ENCODE results near the gene GOLGA6A.
"Not testable (repeated sequence)": the region's sequence is repeated elsewhere in the genome, so short reads cannot be mapped to it uniquely, and the experiment has no call there.

GOLGA6A gene, protein sequence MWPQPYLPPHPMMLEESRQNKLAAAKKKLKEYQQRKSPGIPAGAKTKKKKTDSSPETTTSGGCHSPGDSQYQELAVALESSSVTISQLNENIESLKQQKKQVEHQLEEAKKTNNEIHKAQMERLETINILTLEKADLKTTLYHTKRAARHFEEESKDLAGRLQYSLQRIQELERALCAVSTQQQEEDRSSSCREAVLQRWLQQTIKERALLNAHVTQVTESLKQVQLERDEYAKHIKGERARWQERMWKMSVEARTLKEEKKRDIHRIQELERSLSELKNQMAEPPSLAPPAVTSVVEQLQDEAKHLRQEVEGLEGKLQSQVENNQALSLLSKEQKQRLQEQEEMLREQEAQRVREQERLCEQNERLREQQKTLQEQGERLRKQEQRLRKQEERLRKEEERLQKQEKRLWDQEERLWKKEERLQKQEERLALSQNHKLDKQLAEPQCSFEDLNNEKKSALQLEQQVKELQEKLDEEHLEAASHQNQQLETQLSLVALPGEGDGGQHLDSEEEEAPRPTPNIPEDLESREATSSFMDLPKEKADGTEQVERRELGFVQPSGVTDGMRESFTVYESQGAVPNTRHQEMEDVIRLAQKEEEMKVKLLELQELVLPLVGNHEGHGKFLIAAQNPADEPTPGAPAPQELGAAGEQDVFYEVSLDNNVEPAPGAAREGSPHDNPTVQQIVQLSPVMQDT
- 0 to 0.05 (median 0) reads per million in 18 experiments for total RNA-seq

DNA sequence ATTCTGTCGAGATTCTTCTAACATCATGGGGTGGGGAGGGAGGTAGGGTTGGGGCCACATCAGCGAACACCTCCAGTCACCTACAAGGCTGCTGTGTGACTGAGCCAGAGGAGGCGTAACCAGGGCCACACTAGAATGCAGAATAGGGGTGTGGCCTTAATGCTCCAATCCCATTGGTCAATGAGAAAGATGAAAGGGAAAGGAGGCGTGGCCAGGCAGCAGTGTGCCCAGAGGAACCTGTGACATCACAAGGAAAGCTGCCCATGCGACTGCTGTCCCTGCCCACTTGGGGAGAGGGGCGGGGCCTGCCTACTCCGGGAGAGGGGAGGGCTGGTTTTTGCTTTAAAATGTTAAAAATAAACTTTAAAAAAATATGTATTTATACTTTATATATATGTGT lies at the start of gene GOLGA6A:
Gene GOLGA6A, minus strand, starts transcription at position 101 of the 400 bp plus-strand sequence. Its CDS starts 41 bp downstream, at position 60.
- not testable (repeated sequence) for DNase-seq

DNA sequence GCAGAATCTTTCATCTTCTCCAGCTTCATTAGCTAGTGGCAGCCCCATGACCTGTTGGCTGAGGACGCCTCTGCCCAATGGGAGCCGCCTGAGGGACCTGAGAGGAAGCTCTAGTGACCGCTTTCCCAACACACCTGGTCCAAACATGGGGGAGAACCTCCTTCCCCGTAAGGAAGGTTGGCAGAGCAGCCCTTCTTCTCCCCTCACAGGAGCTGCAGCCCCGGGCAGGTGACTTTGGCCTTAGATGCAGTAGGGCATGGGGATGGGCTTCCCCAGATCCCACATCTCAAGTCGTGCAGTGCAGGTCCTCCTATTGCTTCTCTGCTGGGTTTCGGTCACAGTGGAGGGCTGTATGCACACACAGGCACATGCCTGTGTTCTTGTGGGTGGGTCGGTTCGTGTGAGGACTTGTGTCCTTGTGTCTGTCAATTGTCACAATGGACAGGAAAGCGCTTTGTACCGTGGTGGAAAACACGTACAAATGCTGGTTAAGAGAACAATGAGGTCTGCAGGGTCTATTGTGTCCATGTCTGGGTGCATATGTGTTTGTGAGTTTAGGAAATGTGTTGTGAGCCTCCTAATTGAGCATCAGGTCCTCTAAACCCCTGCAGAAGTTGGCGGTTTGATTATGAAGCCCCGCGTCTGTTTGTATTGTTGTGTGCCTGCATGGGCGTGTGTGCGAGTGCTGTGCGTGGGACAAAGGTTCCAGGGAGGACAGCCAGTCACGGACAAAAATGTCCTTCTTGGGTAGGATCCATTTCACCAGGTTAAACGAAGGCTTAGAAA lies 49.5 kb upstream of the GOLGA6A start:
- DNase-seq, result no peak

DNA sequence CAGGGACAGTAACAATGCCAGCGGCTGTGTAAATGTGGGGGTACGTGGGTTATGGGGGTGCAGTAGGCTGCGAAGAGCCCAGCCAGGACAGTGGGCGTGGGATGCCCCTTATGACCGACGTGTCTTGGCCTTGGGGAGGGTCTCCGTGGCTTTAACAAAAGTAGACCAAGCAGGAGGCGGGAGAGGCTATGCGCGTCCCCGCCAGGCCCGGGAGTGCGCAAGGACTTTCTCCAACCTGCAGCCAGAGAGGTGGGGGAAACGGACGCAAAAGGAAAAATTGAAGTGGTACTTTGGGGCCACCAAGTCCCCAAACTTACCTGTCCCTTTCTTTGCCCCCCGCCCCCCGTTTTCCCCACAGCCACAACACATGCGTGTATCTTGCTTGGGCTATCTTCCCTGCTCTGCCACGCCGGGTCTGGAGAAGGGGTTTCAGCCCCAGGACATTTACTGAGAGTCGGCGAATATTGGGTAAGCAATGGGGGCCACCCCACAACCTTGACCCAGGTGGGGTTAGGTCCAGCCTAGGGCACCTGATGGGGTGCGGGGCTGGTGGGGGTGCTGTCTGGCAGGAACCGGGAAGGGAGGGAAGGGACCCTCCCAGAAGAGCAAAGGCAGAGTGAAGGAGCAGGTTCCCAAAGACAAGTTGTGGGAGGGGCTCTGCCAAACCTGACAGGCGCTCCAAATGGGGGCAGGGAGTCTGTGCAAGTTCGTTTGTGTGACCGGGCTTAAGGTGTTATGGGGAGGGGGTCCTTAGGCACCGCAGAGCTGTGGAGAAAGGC lies 48.7 kb upstream of the GOLGA6A start:
- DNase-seq, result no peak

DNA sequence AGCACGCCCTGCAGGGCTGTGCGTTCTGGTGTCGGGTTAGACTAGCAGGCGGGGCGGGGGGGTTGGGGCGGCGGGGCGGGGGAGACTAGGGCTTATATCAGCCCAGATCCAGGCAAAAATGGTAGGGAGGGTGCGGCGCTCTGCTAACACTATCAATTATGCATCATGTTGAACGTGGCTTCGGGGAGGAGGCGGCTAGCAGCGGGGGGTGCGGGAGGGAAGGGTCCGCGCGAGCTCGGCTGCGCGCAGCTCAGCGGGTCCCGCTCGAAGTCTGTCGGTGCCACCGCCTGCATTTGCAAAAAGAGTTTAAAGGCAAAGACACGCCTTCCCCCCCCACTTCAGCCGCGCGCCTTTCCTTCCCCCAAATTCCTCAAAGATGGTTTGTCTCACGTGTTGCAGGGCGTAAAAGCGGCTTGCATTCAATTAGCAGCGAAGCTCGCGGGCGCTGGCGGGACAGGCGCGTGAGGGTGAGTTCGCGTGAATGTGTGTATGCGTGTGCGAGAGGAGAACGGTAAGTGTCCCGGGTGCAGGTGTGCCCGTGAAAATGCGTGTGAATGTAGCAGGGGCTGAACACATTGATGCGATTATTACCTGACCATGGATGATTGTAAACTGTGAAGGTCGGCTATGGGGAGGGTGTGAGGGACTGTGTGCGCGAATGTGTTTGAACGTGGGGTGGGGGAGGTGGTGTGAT lies 48.0 kb upstream of the GOLGA6A start, which contains the start of gene ISLR2:
Gene ISLR2, plus strand, starts transcription at position 432 of the 694 bp plus-strand sequence. CDS start 2,169 bp downstream, outside the sequence.
- DNase-seq, result no peak

DNA sequence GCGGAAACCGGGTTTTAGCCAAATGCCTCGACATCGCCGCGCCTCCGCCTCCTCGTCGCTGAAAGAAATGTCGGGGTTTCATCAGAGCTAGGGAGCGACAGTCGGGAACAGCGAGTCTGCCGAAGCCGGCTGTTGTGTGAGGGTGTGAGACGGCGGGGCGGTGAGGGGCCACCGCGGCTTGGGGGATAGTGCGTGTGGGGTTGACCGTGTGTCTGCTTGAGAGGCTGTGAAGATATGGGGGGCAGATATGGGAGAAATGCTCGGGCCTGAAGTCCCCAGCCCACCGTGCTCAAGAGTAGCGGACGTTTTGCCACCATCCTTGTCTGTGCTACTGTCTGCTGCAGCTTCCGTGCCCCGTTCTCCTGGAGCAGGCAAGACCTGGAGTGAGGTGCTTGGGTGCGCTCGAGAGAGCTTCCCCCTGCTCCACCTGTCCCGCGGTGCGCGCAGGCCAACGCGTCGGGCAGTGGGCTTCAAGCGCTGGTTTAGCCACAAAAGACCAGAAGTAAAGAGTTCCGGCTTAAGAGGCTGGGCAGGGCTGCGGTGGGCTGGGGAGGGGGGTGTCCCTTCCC lies 47.3 kb upstream of the GOLGA6A start:
- DNase-seq, result no peak

DNA sequence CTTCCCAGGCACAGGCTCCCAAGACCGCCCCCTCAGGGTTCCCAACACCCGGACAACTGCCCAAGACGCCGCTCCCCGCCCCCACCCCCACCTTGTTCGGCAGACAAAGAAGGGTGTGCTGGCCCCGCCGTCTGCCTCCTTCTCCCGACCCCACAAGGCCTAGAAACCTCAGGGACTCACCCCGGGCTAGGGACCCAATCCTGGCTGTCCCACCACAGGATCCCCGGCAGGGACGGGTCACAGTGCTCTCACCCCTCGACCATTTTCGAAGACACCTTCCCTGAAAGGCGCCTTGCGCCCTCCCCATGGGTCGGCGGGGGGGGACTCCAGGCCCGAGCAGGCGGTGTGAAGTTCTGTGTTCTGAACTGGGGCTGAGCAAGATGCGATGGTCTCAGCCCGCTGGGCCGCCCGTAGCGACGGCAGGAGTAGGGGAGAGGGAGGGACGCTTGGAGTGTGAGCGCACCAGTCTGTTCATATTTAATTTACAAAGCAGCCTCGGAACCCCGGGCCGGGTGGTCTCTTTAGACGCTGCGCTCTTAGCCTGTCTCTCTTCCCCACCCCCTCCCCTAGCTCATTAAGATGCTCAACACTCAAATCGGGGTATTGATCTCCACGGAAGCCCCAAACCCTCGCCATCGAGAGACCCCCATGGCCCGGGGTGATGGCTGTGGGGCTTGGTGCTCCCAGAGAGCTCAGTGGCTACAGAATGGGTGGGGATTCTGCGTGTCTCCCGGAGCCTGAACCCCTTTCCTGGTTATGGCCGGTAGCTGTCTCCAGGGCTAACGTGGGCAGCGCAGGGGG lies 46.6 kb upstream of the GOLGA6A start:
- no peak for DNase-seq

DNA sequence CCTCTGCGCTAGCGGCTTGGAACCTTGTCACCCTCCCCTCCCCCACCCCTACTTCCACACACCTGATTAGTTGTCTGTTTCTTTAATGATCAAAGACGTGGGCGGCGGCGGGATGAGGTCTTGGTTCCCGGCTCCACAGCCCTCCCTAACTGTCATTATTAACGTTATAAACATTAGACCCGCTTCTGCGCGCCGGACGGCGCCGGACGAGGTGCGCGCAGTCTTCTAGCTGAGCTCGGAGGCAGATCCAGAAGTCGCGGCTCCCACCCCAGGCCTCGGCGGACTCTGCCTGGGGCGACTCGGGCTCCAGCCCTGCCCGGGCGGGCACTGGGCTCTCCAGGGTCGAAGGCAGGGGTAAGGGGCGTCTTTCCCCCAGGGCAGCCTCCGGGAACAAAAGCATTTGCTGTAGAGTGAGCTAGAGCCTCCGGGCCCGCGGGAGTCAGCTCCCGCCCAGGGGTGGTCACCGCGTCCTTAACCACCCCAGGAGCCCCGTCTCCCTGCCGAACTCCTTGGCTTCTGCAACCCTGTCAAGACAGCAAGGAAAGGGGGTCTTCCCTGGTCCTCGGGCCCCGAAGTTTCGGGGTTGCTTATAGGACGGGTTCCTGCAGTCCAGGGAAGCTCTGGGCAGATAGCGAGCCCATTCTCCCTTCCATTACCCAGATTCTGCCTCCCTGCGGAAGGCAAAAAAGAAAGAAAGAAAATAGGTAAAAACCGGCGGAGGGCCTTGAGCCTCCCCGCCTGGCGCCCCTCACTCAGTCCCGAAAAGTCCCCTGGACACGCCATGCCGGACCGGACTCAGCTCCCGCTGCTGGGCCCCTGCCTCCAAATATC lies 45.8 kb upstream of the GOLGA6A start:
- DNase-seq, result no peak

DNA sequence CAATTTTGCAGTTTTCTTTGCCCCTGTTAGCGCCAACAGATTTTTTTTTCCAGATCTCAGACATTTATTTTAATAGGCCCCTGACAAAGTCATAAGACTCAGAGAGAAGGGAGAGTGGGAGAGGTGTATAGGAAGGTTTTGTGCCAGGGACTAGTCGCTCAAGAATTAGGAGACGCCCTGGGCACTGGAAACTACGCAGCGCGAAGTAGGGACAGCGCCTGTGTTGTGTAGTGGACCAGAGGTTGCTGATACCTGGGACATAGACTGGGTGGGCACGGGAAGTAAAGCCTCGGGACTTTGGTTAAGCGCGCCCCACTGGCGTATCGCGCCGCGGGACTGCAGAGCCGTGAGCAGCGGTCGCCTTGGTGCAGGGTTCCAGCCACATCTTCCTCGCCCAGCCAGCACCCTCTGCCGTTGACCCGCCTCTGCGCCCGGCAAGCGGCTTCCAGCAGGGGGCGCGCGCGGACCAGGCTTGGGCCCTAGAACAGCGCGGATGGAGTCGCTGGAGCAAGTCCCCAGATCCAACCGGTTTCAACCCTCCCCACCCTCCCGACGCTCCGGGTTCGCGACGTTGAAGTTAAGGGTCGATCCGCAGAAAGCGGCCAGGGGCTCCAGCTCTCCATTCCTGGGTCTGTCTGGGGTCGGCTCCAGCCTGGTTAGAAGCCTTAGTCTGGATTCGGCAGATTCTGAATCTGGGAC lies 45.1 kb upstream of the GOLGA6A start:
- peak; percentile 80 to 82 for DNase-seq

DNA sequence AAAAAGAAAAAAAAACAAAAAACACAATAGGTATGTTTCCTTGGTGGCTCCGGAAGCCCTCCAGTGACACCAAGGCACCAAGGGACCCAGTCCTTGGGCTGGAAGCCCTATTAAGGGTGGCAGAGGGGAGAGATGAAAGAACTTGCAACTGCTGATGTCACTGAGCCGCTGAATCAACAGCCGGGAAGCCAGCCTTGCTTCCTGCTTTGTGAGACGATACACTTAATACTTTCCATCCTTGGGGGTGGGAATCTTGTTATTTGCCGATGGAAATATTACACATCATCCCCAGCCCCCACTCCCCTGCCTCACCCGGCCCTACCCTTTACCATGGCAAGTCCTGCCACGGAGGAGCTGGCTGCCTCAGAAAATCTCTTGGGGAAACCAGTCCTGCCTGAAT lies 42.4 kb upstream of the GOLGA6A start:
- DNase-seq, result no peak

DNA sequence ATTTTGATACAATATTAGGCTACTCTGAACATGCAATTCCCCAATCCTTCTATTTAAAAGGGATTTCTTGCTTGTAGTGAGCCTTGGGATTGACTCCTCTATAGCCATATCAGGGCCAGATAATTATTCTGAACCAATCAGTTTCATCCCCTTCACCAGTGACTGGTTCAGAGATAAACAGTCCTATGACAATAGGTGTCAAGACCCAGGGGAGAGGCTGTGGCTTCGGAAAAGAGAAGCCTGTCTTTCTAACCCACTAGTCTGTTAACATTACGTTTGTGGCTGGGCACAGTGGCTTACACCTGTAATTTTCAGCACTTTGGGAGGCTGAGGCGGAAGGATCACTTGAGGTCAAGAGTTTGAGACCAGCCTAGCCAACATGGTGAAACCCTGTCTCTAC lies 41.8 kb upstream of the GOLGA6A start:
- no peak for DNase-seq

DNA sequence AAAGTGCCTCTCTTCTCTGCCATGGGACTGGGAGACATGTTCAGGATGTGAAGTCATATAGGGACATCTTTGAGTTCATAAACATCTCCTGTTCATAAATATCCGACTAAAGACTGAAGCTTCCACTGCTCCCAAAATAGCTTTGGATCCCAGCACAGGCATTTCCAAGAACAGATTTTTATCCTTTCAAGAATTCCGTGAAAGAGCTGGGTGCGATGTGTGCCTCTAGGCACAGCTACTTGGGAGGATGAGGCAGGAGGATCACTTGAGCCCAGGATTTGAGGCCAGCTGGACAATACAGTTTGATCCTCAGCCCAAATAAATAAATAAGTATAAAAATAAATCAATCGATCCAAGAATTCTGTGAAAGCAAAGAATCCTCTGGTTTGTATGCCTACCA lies 41.3 kb upstream of the GOLGA6A start:
- DNase-seq, result no peak

DNA sequence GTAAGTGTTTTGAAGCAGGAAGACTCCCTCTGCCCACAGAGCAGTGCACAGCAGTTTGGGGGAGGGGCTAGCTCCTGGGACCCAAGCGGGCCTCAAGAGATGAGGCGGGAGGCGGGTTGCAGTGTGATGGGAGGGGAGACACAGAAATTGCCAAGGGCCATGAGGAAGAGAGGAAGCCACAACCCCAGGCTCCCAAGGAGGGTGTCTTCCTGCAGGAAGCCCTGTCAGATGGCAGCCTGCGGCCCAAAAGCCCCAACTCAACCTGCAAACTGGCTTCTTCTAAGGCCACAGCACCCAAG lies 40.7 kb upstream of the GOLGA6A start:
- DNase-seq, result no peak

DNA sequence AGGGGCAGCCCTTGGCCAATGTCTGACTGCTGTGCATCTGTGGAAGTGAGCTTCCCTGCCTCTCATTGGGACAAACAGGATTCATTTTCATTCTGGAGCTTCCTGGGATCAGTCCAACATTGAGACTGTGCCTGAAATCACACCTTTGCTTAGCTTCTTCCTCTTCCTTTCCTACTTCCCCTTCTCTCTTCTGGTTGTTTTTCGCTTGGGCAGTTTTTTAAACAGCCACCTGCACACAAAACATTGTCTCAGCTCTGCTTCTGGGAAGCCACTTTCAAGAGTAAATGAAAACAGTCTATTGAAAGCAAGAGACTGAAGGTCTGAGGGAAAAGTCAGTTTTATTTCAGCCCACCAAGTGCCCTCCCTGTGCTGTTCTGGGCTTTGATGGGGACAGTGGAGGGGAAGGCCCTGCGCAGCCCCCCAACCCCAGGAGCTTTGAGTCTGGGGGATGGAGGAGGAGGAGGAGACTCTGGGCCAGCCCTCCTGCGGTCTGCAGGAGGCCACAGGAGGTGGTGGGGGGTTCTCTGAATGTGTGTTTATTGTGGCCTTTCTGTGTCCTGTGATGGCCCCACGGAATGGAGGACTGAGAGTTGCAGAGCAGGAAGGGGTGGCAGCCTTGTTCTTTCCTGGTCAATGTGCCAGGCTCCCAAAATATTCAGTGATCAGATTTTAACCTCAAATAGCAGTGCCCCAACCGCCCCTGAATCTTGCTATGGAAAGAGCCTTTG lies 40.2 kb upstream of the GOLGA6A start:
- no peak for DNase-seq

DNA sequence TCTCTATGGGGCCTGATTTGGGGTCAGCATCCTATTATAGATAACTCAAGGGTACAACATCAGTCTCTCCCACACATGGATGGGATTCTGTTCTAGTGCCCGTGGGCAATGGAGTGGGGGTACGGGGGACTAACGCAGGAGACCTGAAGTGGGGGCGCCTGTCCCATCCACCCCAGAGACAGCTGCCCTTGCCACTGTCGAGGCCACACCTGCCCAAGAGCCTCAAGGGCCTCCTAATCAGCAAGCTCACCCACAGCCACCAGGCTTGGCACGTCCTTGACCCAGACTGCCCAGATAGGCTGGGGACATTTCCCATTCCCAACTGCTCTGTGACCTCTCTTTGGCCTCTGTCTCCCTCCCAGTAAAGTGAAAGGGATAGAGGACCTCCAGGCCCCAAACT lies 39.5 kb upstream of the GOLGA6A start:
- DNase-seq, result no peak

DNA sequence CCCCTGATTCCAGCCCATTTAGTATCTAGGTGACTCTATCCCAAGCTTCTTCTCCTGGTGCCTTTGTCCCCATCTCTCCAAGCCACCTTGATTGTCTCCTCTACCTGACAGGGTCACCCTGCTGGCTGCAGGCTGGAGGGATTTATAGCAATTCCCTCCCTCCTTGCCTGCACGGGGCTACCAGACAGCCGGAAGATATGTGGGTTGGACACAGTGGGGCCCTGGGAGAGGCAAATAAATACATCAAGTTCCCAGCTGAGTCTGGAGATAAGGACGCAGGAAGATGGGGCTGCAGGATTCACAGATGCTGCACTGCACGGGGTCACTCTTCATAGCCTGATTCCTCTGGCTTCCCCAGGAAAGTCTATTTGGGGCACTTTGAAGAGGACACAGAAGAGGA lies 38.7 kb upstream of the GOLGA6A start:
- DNase-seq, result no peak

DNA sequence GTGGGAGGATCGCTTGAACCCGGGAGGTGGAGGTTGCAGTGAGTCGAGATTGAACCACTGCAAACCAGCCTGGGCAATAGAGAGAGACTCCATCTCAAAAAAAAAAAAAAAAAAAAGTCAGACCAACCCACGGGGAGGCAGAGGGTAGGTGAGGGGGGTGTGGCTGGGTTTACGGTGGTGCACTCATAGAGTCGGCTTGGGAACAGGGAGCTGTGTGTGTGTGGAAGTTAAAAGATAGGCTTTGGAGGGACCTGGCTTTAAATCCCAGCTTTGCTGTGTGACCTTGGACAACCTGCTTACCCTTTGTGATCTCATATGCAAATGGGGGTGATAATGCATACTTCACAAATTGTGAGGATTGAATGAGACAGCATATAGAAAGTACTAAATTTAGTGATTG lies 38.1 kb upstream of the GOLGA6A start:
- DNase-seq, result no peak

DNA sequence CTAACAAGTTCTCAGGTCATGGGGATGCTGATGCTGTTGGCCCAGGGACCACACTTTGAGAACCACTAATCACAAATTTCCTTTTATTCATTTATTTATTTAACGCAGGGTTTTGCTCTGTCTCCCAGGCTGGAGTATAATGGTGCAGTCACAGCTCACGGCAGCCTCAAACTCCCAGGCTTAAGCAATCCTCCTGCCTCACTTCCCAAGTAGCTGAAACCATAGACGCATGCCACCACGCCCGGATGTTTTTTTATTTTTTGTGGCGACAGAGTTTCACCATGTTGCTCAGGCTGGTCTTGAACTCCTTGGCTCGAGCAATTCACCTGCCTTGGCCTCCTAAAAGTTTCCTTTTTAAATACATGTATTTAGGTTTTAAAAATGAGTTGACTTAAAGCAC lies 27.4 kb upstream of the GOLGA6A start:
- DNase-seq, result no peak

DNA sequence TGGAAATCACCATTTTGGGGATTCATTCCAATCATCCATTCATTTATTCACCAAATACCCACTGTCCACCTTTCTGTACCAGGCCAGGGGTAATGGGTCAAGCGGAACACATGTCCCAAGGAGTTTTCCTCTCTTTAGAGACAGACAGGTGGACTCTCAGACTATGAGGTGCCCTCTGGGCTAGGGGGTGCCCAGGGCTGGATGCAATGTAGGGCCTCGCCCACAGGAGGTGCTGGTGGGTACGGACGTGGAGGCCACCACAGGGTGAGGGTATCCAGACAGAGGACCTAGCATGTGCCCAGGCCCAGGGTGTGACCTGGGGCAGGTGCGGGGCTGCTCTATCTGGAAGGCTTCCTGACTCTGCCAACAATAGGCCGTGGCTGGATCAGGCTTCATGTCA lies 26.3 kb upstream of the GOLGA6A start:
- DNase-seq, result not testable (repeated sequence)

Data from inflammatory macrophage (primary cell).